Fibroblast of the aortic adventitia (primary cell): ENCODE measurements around the gene CREB3L2. TPM values are rescaled to one million over a fixed set of nuclear protein-coding genes. Genes with fewer than 3 reads are reported as not detected.

Source experiments
- DNase-seq: peaks from one replicate; pipeline ENCODE4 v3.0.0-alpha.2; 2010; ENCODE audit warnings: low read depth
- H3K4me3 ChIP-seq: 2 replicates; pipeline ENCODE4 v1.5.1; 2011; ENCODE audit warnings: low read depth, mild to moderate bottlenecking, control low read depth, low read length, moderate library complexity
- CTCF ChIP-seq: IDR thresholded peaks from 2 replicates; pipeline ENCODE4 v1.5.1; 2011; ENCODE audit warnings: mild to moderate bottlenecking, low read length, control low read depth, inconsistent platforms; ENCODE audit not compliant: insufficient read depth
- total RNA-seq: library from RNA; depleted of rRNA; stranded (reverse); fragments of >200 nt; gene quantifications from 2 replicates; pipeline ENCODE4 v1.2.3, GENCODE V29; 2012; ENCODE audit warnings: low replicate concordance

CREB3L2 gene
- total RNA-seq, 1 donor: 36.8 TPM

- peak; percentile 98 for TF ChIP-seq CTCF
- peak; percentile 77 for DNase-seq
- H3K4me3 ChIP-seq: no peak overlapping the region
These were observed 102.8 kb downstream of the CREB3L2 start for GRCh38 chr7:137898839-137899721.

GRCh38 chr7:137895301-137896221 lies 106.3 kb downstream of the CREB3L2 start:
- no peak for DNase-seq
- TF ChIP-seq CTCF: no peak
- no peak overlapping the region for H3K4me3 ChIP-seq

GRCh38 chr7:137893143-137893742 lies 108.6 kb downstream of the CREB3L2 start:
- no peak for TF ChIP-seq CTCF
- DNase-seq: no peak
- no peak overlapping the region for H3K4me3 ChIP-seq

- no peak overlapping the region for H3K4me3 ChIP-seq
- no peak for DNase-seq
- no peak for TF ChIP-seq CTCF
These were observed 110.8 kb downstream of the CREB3L2 start for GRCh38 chr7:137891016-137891655.

GRCh38 chr7:137890449-137890921 lies 111.4 kb downstream of the CREB3L2 start:
- H3K4me3 ChIP-seq: no peak overlapping the region
- no peak for DNase-seq
- TF ChIP-seq CTCF: no peak

GRCh38 chr7:137888241-137888640 lies 113.6 kb downstream of the CREB3L2 start:
- no peak for DNase-seq
- TF ChIP-seq CTCF: no peak
- no peak overlapping the region for H3K4me3 ChIP-seq
